Right lobe of liver (tissue), 6 donors: ENCODE data around the gene POU3F1. TPM values are rescaled to one million over a fixed set of nuclear protein-coding genes. Genes with fewer than 3 reads are reported as not detected.

Source experiments
- ATAC-seq, 4 donors: fragments of 200-7000 bp; cut with Tn5 transposase; one replicate each; pipeline ENCODE4 v1.9.1; 2020; ENCODE audit warnings: mild to moderate bottlenecking in 4 of 4, moderate library complexity in 4 of 4
- DNase-seq, 3 donors: peaks; one replicate each; pipeline ENCODE4 v3.0.0-alpha.2; 2020
- H3K27ac ChIP-seq, 3 donors: fragments of 200-600 bp; one replicate each; pipeline ENCODE4 v1.8.0; 2022
- H3K27me3 ChIP-seq, 2 donors: fragments of 200-600 bp; one replicate each; pipeline ENCODE4 v1.8.0; 2022
- H3K36me3 ChIP-seq, 4 donors: fragments of 200-600 bp; sonication (generic) in 1 of 4; one replicate each; pipeline versions ENCODE4 v1.5.1 to v1.8.0; 2017 to 2022; ENCODE audit warnings: control low read depth in 1 of 4
- H3K4me1 ChIP-seq, 4 donors: fragments of 200-600 bp; sonication (generic) in 1 of 4; one replicate each; pipeline versions ENCODE4 v1.5.1 to v1.8.0; 2017 to 2022; ENCODE audit warnings: control low read depth in 1 of 4
- H3K4me3 ChIP-seq, 3 donors: fragments of 200-600 bp; one replicate each; pipeline ENCODE4 v1.8.0; 2022
- H3K9me3 ChIP-seq, 4 donors: fragments of 200-600 bp; sonication (generic) in 1 of 4; one replicate each; pipeline versions ENCODE4 v1.5.1 to v1.8.0; 2017 to 2022; ENCODE audit warnings: control low read depth in 1 of 4
- CTCF ChIP-seq, 4 donors: fragments of 200-600 bp in 3 of 4; fragments of 450-650 bp in 1 of 4; IDR thresholded peaks; one replicate each; pipeline versions ENCODE4 v1.5.1 to v1.8.0; 2016 to 2022; ENCODE audit warnings: antibody characterized with exemption in 4 of 4, mild to moderate bottlenecking in 2 of 4
- POLR2A ChIP-seq: fragments of 450-650 bp; IDR thresholded peaks from one replicate; pipeline ENCODE4 v1.6.1; 2017; ENCODE audit warnings: antibody characterized with exemption, mild to moderate bottlenecking
- WGBS: methylation state at CpG from one replicate; pipeline ENCODE4 v1.1.6; 2018; ENCODE audit warnings: low coverage, low lambda C conversion rate; ENCODE audit not compliant: insufficient coverage; ENCODE audit errors: missing lambda C conversion rate; 5-methylcytosine and 5-hydroxymethylcytosine counted together
- intact Hi-C, 2 donors: fragments of 100-400 bp; cut with DNase I; formaldehyde crosslinking; loops; one replicate each; pipeline versions ENCODE4 v1.11.2 to v1.14.1; 2022
- total RNA-seq, 6 experiments: library from RNA; depleted of rRNA in 2 of 6; stranded (reverse); fragments of >200 nt in 2 of 6; fragmentation: NEBNext Ultra II Directional in 3 of 6; extraction: Animal tissue kit (Norgen Biotek cat#: 25700) in 3 of 6; gene quantifications; one replicate each; pipeline versions ENCODE4 v1.1.0 to v1.2.4, GENCODE V29; 2016 to 2023
- donor health status: DM: no; HTN: yes; CAD: no.
- donor health status: DM: no; HTN: no; CAD: no.
- donor health status: DM: no; HTN: no; CAD: no.
- donor health status: DM: no; HTN: yes; CAD: no.
- donor health status: DM: no; HTN: yes; CAD: no.

POU3F1 gene
- total RNA-seq, 6 experiments from 2014 or later, result 0.09 TPM; not detected in 5

- Histone ChIP-seq H3K4me1 (peaks cover 0 to 7% (median 3%) of the 10 kb centered on the region in 4 donors), H3K4me3 (no peak overlapping the region)
These were observed 926 bp downstream of the POU3F1 start for GRCh38 chr1:38045401-38046332.

GRCh38 chr1:38044221-38045215 lies 2.1 kb downstream of the POU3F1 start:
- 4% methylated on average over 58 of the region's 70 CpGs for WGBS
- intact Hi-C loops, result loop anchor here in 1 of 2 donors (10.0 kb wide), 1 partner anchor 100 kb away; no protein-coding TSS in a partner anchor
- H3K4me3 ChIP-seq, result no peak overlapping the region
- peaks cover 10 to 17% of the 10 kb centered on the region in 2 donors for H3K27me3 ChIP-seq
- H3K36me3 ChIP-seq, result no peaks in the 10 kb centered on the region
- TF ChIP-seq POLR2A, result no peak
- TF ChIP-seq CTCF (IDR thresholded peaks at IDR 0.05), result no peak
- no peak overlapping the region for H3K27ac ChIP-seq
- no peaks in the 10 kb centered on the region for H3K9me3 ChIP-seq
- H3K4me1 ChIP-seq, result peaks cover 0 to 7% (median 3%) of the 10 kb centered on the region in 4 donors
- DNase-seq, result no peak
- ATAC-seq, result no peak

More at GRCh38 chr1:38045401-38046332, 926 bp downstream of the POU3F1 start:
- intact Hi-C loops, result loop anchor here in 1 of 2 donors (10.0 kb wide), 1 partner anchor 99 kb away; no protein-coding TSS in a partner anchor
- TF ChIP-seq CTCF (IDR thresholded peaks at IDR 0.05), result no peak
- no peak for TF ChIP-seq POLR2A
- H3K36me3 ChIP-seq, result no peaks in the 10 kb centered on the region
- ATAC-seq (no peak), DNase-seq (peak in 1 of 3 donors; percentile 29)
- 1% methylated on average over 14 of the region's 115 CpGs for whole genome bisulfite sequencing
- peaks cover 10 to 17% of the 10 kb centered on the region in 2 donors for H3K27me3 ChIP-seq
- no peak overlapping the region for H3K27ac ChIP-seq
- no peaks in the 10 kb centered on the region for H3K9me3 ChIP-seq

GRCh38 chr1:38043036-38043747 lies 3.4 kb downstream of the POU3F1 start:
- peaks cover 10 to 17% of the 10 kb centered on the region in 2 donors for H3K27me3 ChIP-seq
- intact Hi-C loops, result loop anchor here in 1 of 2 donors (10.0 kb wide), 1 partner anchor 102 kb away; no protein-coding TSS in a partner anchor
- no peak for TF ChIP-seq CTCF (IDR thresholded peaks at IDR 0.05)
- no peak for TF ChIP-seq POLR2A
- ATAC-seq, result no peak
- no peaks in the 10 kb centered on the region for H3K9me3 ChIP-seq
- DNase-seq, result no peak
- WGBS, result 81% methylated on average over 6 of the region's 12 CpGs
- H3K36me3 ChIP-seq, result no peaks in the 10 kb centered on the region
- H3K4me3 ChIP-seq, result no peak overlapping the region
- H3K4me1 ChIP-seq, result peaks cover 0 to 7% (median 3%) of the 10 kb centered on the region in 4 donors
- no peak overlapping the region for H3K27ac ChIP-seq
